Liver (tissue), 9 donors: ENCODE results near the gene SARDH. TPM values are rescaled to one million over a fixed set of nuclear protein-coding genes. Genes with fewer than 3 reads are reported as not detected.

Experiments
- DNase-seq: peaks from one replicate; pipeline ENCODE4 v3.0.0-alpha.2; 2017; ENCODE audit warnings: low spot score
- H3K27ac ChIP-seq, 2 donors: one replicate each; pipeline ENCODE4 v1.7.0; 2013; ENCODE audit warnings: inconsistent platforms in 2 of 2, low read length in 2 of 2, control low read depth in 1 of 2, low read depth in 1 of 2, mild to moderate bottlenecking in 1 of 2
- H3K27me3 ChIP-seq, 4 donors: one replicate each; pipeline versions ENCODE4 v1.6.1 to v1.7.0; 2013; ENCODE audit warnings: low read length in 3 of 4, inconsistent platforms in 1 of 4, mild to moderate bottlenecking in 1 of 4, moderate library complexity in 1 of 4; ENCODE audit not compliant: control insufficient read depth in 4 of 4, insufficient read depth in 4 of 4
- H3K36me3 ChIP-seq, 4 donors: one replicate each; pipeline versions ENCODE4 v1.6.1 to v1.7.0; 2013; ENCODE audit warnings: low read length in 3 of 4, mild to moderate bottlenecking in 3 of 4, low read depth in 1 of 4, moderate library complexity in 1 of 4; ENCODE audit not compliant: control insufficient read depth in 4 of 4, insufficient read depth in 3 of 4
- H3K4me1 ChIP-seq, 4 donors: one replicate each; pipeline versions ENCODE4 v1.6.1 to v1.7.0; 2013; ENCODE audit warnings: low read length in 3 of 4, mild to moderate bottlenecking in 3 of 4, moderate library complexity in 1 of 4; ENCODE audit not compliant: control insufficient read depth in 4 of 4, insufficient read depth in 4 of 4
- H3K4me3 ChIP-seq, 3 donors: one replicate each; pipeline versions ENCODE4 v1.6.1 to v1.7.0; 2013; ENCODE audit warnings: low read length in 3 of 3, control low read depth in 1 of 3, low read depth in 1 of 3, mild to moderate bottlenecking in 1 of 3
- H3K9ac ChIP-seq, 2 donors: one replicate each; pipeline ENCODE4 v1.7.0; 2013; ENCODE audit warnings: low read length in 2 of 2, mild to moderate bottlenecking in 2 of 2, moderate library complexity in 2 of 2, control low read depth in 1 of 2, low read depth in 1 of 2
- H3K9me3 ChIP-seq, 4 donors: one replicate each; pipeline versions ENCODE4 v1.6.1 to v1.7.0; 2013; ENCODE audit warnings: low read length in 3 of 4; ENCODE audit not compliant: control insufficient read depth in 4 of 4
- EGR1 ChIP-seq, 2 donors: IDR thresholded peaks; 2 replicates each; pipeline ENCODE4 v1.6.1; 2016 to 2018; ENCODE audit warnings: antibody characterized with exemption in 2 of 2, low read depth in 2 of 2
- FOXA1 ChIP-seq: IDR thresholded peaks from 2 replicates; pipeline ENCODE4 v1.6.1; 2016; ENCODE audit warnings: antibody characterized with exemption
- FOXA2 ChIP-seq: IDR thresholded peaks from 2 replicates; pipeline ENCODE4 v1.6.1; 2016; ENCODE audit warnings: antibody characterized with exemption
- GABPA ChIP-seq, 2 donors: IDR thresholded peaks in 1 of 2; conservative IDR thresholded peaks in 1 of 2; 2 replicates each; pipeline ENCODE4 v1.6.1; 2016; ENCODE audit warnings: antibody characterized with exemption in 2 of 2, mild to moderate bottlenecking in 1 of 2, moderate library complexity in 1 of 2
- HNF4A ChIP-seq, 2 donors: conservative IDR thresholded peaks; 2 replicates each; pipeline ENCODE4 v1.6.1; 2016; ENCODE audit warnings: antibody characterized with exemption in 2 of 2, mild to moderate bottlenecking in 2 of 2
- HNF4G ChIP-seq: IDR thresholded peaks from 2 replicates; pipeline ENCODE4 v1.6.1; 2016; ENCODE audit warnings: antibody characterized with exemption
- JUND ChIP-seq, 2 donors: IDR thresholded peaks; 2 replicates each; pipeline ENCODE4 v1.6.1; 2016; ENCODE audit warnings: antibody characterized with exemption in 2 of 2
- NR2F2 ChIP-seq: IDR thresholded peaks from 2 replicates; pipeline ENCODE4 v1.6.1; 2016; ENCODE audit warnings: antibody characterized with exemption
- RAD21 ChIP-seq, 2 donors: IDR thresholded peaks; 2 replicates each; pipeline ENCODE4 v1.6.1; 2016; ENCODE audit warnings: antibody characterized with exemption in 2 of 2, mild to moderate bottlenecking in 2 of 2
- RXRA ChIP-seq, 2 donors: IDR thresholded peaks; 2 replicates each; pipeline ENCODE4 v1.6.1; 2017 to 2018; ENCODE audit warnings: antibody characterized with exemption in 2 of 2, mild to moderate bottlenecking in 1 of 2
- SP1 ChIP-seq: IDR thresholded peaks from 2 replicates; pipeline ENCODE4 v1.6.1; 2018; ENCODE audit warnings: antibody characterized with exemption, mild to moderate bottlenecking
- TAF1 ChIP-seq: conservative IDR thresholded peaks from 2 replicates; pipeline ENCODE4 v1.6.1; 2016; ENCODE audit warnings: antibody characterized with exemption, mild to moderate bottlenecking
- YY1 ChIP-seq: IDR thresholded peaks from 2 replicates; pipeline ENCODE4 v1.6.1; 2016; ENCODE audit warnings: antibody characterized with exemption, mild to moderate bottlenecking
- WGBS: extraction: QIAGEN DNeasy Blood & Tissue Kit; methylation state at CpG from one replicate; pipeline ENCODE4 v1.1.7; 2013; 5-methylcytosine and 5-hydroxymethylcytosine counted together
- polyA plus RNA-seq, 2 donors: library from polyadenylated mRNA; stranded (reverse) in 1 of 2; unstranded in 1 of 2; fragments of 200-250 nt in 1 of 2; fragments of >200 nt in 1 of 2; fragmentation: Nextera tagmentation in 1 of 2; extraction: Ambion mirVana in 1 of 2; gene quantifications; one replicate each; pipeline versions ENCODE4 v1.2.1 to v1.2.3, GENCODE V29; 2013 to 2015
- total RNA-seq, 2 donors: library from RNA; depleted of rRNA; stranded (reverse); fragments of >200 nt; gene quantifications; one replicate each; pipeline ENCODE4 v1.2.3, GENCODE V29; 2014
- TF ChIP-seq, protein P1 (sequence below): fragments of 150-350 bp; IDR thresholded peaks from 2 replicates; pipeline ENCODE4 v1.5.1; 2017; ENCODE audit warnings: improper control_type of control experiment, low read depth, low read length; ENCODE audit not compliant: missing input control
- TF ChIP-seq, protein P2 (sequence below): IDR thresholded peaks from 2 replicates; pipeline ENCODE4 v1.6.1; 2016; ENCODE audit warnings: antibody characterized with exemption, mild to moderate bottlenecking
- TF ChIP-seq, protein P3 (sequence below): IDR thresholded peaks from 2 replicates; pipeline ENCODE4 v1.6.1; 2016; ENCODE audit warnings: antibody characterized with exemption
- TF ChIP-seq, protein P4 (sequence below): IDR thresholded peaks from 2 replicates; pipeline ENCODE4 v1.6.1; 2016; ENCODE audit warnings: antibody characterized with exemption
- TF ChIP-seq, protein P5 (sequence below): IDR thresholded peaks from 2 replicates; pipeline ENCODE4 v1.6.1; 2016; ENCODE audit warnings: antibody characterized with exemption
- donor health status: healthy.
- donor health status: healthy.
- donor health status: healthy.
- donor health status: healthy.
- donor health status: healthy.

SARDH gene
- total and polyA plus RNA-seq, 4 donors: 53.7 to 291 (median 63.4) TPM

DNA sequence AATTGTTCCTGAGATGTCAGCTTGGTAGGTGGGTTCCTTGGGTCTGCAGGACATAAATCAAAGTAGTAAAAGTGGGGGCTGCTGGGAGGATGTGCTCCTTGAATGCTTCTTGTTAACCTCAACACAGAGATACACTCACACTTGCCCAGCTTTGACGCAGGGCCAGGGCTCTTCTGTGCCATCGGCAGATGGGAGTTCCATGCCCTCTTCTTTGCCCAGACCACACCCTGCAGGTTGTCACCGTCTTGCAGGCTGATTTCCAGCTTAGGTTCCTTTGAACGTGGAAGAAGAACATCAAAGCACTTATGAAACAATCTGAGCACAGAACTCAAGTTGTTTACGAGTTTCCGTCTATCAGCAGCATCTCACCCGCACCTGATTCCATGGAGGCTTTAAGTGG lies 91.0 kb downstream of the SARDH start:
- Histone ChIP-seq H3K27me3 (no peaks in the 10 kb centered on the region), H3K9ac (no peak overlapping the region), H3K4me3 (no peak overlapping the region), H3K9me3 (no peaks in the 10 kb centered on the region), H3K36me3 (no peaks in the 10 kb centered on the region), H3K4me1 (no peaks in the 10 kb centered on the region), H3K27ac (no peak overlapping the region)
- DNase-seq: no peak
- TF ChIP-seq, protein P1, sequence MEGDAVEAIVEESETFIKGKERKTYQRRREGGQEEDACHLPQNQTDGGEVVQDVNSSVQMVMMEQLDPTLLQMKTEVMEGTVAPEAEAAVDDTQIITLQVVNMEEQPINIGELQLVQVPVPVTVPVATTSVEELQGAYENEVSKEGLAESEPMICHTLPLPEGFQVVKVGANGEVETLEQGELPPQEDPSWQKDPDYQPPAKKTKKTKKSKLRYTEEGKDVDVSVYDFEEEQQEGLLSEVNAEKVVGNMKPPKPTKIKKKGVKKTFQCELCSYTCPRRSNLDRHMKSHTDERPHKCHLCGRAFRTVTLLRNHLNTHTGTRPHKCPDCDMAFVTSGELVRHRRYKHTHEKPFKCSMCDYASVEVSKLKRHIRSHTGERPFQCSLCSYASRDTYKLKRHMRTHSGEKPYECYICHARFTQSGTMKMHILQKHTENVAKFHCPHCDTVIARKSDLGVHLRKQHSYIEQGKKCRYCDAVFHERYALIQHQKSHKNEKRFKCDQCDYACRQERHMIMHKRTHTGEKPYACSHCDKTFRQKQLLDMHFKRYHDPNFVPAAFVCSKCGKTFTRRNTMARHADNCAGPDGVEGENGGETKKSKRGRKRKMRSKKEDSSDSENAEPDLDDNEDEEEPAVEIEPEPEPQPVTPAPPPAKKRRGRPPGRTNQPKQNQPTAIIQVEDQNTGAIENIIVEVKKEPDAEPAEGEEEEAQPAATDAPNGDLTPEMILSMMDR: no peak
- no peak for TF ChIP-seq TAF1
- TF ChIP-seq HNF4G: no peak
- TF ChIP-seq FOXA1: no peak
- TF ChIP-seq SP1: no peak
- no peak for TF ChIP-seq FOXA2
- no peak for TF ChIP-seq JUND (IDR thresholded peaks at IDR 0.05)
- TF ChIP-seq RAD21 (IDR thresholded peaks at IDR 0.05): no peak
- TF ChIP-seq HNF4A (conservative IDR thresholded peaks at IDR 0.05): no peak
- no peak for TF ChIP-seq EGR1 (IDR thresholded peaks at IDR 0.05; ENCODE audit: low read depth in 2 of 2)
- TF ChIP-seq RXRA (IDR thresholded peaks at IDR 0.05): no peak
- TF ChIP-seq NR2F2: no peak
- no peak for TF ChIP-seq GABPA (IDR thresholded peaks at IDR 0.05 in 1 of 2, conservative IDR thresholded peaks at IDR 0.05 in 1 of 2)
- WGBS: 75% methylated on average over 7 of the region's 7 CpGs

DNA sequence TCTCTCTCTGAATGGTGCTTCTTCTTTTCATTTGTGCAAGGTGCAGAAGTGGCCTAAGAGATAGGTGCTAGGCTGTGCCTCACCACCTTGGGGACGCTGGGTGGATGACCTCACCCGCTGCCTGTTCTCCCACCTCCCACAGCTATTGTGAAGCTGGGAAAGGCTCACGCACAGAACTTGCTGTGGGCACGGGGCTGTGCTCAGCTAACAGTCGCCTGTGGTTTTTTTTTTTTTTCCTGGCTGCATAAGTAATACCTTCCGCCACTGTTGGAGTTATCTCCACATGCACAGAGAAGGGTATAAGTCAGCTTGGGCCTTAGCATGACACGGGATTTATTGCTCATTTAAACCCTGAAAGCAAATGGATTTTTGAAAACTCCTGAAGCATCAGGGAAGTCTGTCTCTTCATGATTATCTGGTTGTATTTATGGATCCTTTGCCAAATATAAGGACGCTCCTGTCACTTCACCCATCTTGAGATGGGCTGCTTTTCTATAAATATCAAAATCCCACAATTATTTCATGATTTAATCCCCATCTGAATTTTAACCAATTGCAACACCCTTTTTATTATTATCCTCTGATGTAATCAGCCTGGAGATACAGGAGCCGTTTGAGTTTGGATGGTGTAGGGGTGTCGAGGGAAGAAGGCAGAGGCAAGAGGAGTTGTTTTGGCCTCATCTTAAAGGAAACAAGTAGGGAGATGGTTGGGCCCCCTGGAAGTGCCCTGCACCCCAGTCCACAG lies 93.0 kb downstream of the SARDH start:
- Histone ChIP-seq H3K9me3 (no peaks in the 10 kb centered on the region), H3K4me3 (no peak overlapping the region), H3K27ac (no peak overlapping the region), H3K27me3 (no peaks in the 10 kb centered on the region), H3K9ac (no peak overlapping the region), H3K36me3 (no peaks in the 10 kb centered on the region), H3K4me1 (no peaks in the 10 kb centered on the region)
- no peak for DNase-seq
- WGBS: 68% methylated on average over 10 of the region's 10 CpGs
- TF ChIP-seq, protein P2, sequence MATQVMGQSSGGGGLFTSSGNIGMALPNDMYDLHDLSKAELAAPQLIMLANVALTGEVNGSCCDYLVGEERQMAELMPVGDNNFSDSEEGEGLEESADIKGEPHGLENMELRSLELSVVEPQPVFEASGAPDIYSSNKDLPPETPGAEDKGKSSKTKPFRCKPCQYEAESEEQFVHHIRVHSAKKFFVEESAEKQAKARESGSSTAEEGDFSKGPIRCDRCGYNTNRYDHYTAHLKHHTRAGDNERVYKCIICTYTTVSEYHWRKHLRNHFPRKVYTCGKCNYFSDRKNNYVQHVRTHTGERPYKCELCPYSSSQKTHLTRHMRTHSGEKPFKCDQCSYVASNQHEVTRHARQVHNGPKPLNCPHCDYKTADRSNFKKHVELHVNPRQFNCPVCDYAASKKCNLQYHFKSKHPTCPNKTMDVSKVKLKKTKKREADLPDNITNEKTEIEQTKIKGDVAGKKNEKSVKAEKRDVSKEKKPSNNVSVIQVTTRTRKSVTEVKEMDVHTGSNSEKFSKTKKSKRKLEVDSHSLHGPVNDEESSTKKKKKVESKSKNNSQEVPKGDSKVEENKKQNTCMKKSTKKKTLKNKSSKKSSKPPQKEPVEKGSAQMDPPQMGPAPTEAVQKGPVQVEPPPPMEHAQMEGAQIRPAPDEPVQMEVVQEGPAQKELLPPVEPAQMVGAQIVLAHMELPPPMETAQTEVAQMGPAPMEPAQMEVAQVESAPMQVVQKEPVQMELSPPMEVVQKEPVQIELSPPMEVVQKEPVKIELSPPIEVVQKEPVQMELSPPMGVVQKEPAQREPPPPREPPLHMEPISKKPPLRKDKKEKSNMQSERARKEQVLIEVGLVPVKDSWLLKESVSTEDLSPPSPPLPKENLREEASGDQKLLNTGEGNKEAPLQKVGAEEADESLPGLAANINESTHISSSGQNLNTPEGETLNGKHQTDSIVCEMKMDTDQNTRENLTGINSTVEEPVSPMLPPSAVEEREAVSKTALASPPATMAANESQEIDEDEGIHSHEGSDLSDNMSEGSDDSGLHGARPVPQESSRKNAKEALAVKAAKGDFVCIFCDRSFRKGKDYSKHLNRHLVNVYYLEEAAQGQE: no peak
- no peak for TF ChIP-seq RAD21 (IDR thresholded peaks at IDR 0.05)
- no peak for TF ChIP-seq JUND (IDR thresholded peaks at IDR 0.05)
- TF ChIP-seq FOXA2: no peak
- TF ChIP-seq HNF4A (conservative IDR thresholded peaks at IDR 0.05): no peak
- TF ChIP-seq, protein P1: no peak
- no peak for TF ChIP-seq SP1
- TF ChIP-seq, protein P3, sequence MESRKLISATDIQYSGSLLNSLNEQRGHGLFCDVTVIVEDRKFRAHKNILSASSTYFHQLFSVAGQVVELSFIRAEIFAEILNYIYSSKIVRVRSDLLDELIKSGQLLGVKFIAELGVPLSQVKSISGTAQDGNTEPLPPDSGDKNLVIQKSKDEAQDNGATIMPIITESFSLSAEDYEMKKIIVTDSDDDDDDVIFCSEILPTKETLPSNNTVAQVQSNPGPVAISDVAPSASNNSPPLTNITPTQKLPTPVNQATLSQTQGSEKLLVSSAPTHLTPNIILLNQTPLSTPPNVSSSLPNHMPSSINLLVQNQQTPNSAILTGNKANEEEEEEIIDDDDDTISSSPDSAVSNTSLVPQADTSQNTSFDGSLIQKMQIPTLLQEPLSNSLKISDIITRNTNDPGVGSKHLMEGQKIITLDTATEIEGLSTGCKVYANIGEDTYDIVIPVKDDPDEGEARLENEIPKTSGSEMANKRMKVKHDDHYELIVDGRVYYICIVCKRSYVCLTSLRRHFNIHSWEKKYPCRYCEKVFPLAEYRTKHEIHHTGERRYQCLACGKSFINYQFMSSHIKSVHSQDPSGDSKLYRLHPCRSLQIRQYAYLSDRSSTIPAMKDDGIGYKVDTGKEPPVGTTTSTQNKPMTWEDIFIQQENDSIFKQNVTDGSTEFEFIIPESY: no peak
- no peak for TF ChIP-seq YY1
- TF ChIP-seq EGR1 (IDR thresholded peaks at IDR 0.05; ENCODE audit: low read depth in 2 of 2): no peak
- TF ChIP-seq, protein P4, sequence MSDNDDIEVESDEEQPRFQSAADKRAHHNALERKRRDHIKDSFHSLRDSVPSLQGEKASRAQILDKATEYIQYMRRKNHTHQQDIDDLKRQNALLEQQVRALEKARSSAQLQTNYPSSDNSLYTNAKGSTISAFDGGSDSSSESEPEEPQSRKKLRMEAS: no peak
- no peak for TF ChIP-seq HNF4G
- no peak for TF ChIP-seq FOXA1
- TF ChIP-seq RXRA (IDR thresholded peaks at IDR 0.05): no peak
- no peak for TF ChIP-seq TAF1
- TF ChIP-seq, protein P5, sequence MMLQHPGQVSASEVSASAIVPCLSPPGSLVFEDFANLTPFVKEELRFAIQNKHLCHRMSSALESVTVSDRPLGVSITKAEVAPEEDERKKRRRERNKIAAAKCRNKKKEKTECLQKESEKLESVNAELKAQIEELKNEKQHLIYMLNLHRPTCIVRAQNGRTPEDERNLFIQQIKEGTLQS: no peak
- TF ChIP-seq NR2F2: no peak
- no peak for TF ChIP-seq GABPA (IDR thresholded peaks at IDR 0.05 in 1 of 2, conservative IDR thresholded peaks at IDR 0.05 in 1 of 2)
